SK-N-SH (cell line): Measurements from ENCODE around the gene NR5A1. TPM values are rescaled to one million over a fixed set of nuclear protein-coding genes. Genes with fewer than 3 reads are reported as not detected.

Experiments used
- CTCF ChIA-PET: fragments of 300-600, 350-600 bp; formaldehyde crosslinking; extraction: SDS; loops from one replicate; lab custom pipeline; 2021; lab: Yijun Ruan, JAX
- POLR2A ChIA-PET: fragments of 350-600 bp; sonication (Branson Sonifier 250); formaldehyde crosslinking; extraction: SDS; loops from one replicate; lab custom pipeline; 2020; ENCODE audit warnings: antibody characterized with exemption, inconsistent platforms; lab: Yijun Ruan, JAX
- DNase-seq: peaks from one replicate; pipeline ENCODE4 v3.0.0; 2012
- H2AFZ ChIP-seq: fragments of 200-600 bp; sonication (generic); 2 replicates; pipeline ENCODE4 v1.8.1; 2016; ENCODE audit warnings: antibody characterized with exemption, mild to moderate bottlenecking, low read depth
- H3F3A ChIP-seq: fragments of 200-600 bp; sonication (generic); replicated peaks from 2 replicates; pipeline ENCODE3; 2016; ENCODE audit warnings: antibody characterized with exemption, mild to moderate bottlenecking; ENCODE audit not compliant: insufficient read depth
- H3K27ac ChIP-seq, 2 experiments: fragments of 200-500 bp in 1 of 2; fragments of 200-600 bp in 1 of 2; sonication (Bioruptor generic) in 1 of 2; sonication (generic), shearing (Covaris generic) in 1 of 2; 2 replicates each; pipeline versions ENCODE4 v1.5.1 to v1.6.1; 2014 to 2016; ENCODE audit warnings: low read depth in 2 of 2, inconsistent platforms in 1 of 2, low read length in 1 of 2, mild to moderate bottlenecking in 1 of 2, mixed read lengths in 1 of 2
- H3K27me3 ChIP-seq: fragments of 200-600 bp; sonication (generic), shearing (Covaris generic); 2 replicates; pipeline ENCODE4 v1.6.1; 2016; ENCODE audit warnings: mixed run types; ENCODE audit not compliant: insufficient read depth
- H3K36me3 ChIP-seq, 2 experiments: fragments of 200-500 bp in 1 of 2; fragments of 200-600 bp in 1 of 2; sonication (Bioruptor generic) in 1 of 2; sonication (generic) in 1 of 2; replicated peaks in 1 of 2; 2 replicates each; pipeline versions ENCODE3 to v1.5.1; 2014 to 2016; ENCODE audit warnings: low read length in 1 of 2, mild to moderate bottlenecking in 1 of 2; ENCODE audit not compliant: insufficient read depth in 2 of 2, control insufficient read depth in 1 of 2
- H3K4me1 ChIP-seq, 2 experiments: fragments of 200-500 bp in 1 of 2; fragments of 200-600 bp in 1 of 2; sonication (Bioruptor generic) in 1 of 2; sonication (generic), shearing (Covaris generic) in 1 of 2; 2 replicates each; pipeline versions ENCODE4 v1.5.1 to v1.6.1; 2014 to 2016; ENCODE audit warnings: low read depth in 1 of 2, low read length in 1 of 2, mixed run types in 1 of 2; ENCODE audit not compliant: insufficient read depth in 2 of 2, control insufficient read depth in 1 of 2
- H3K4me2 ChIP-seq: fragments of 200-600 bp; sonication (generic), shearing (Covaris generic); 2 replicates; pipeline ENCODE4 v1.6.1; 2017; ENCODE audit warnings: mixed run types
- H3K4me3 ChIP-seq, 2 experiments: fragments of 200-500 bp in 1 of 2; fragments of 200-600 bp in 1 of 2; sonication (Bioruptor generic) in 1 of 2; sonication (generic), shearing (Covaris generic) in 1 of 2; 2 replicates each; pipeline versions ENCODE4 v1.5.1 to v1.8.1; 2014 to 2016; ENCODE audit warnings: low read depth in 2 of 2, inconsistent platforms in 1 of 2, low read length in 1 of 2, mild to moderate bottlenecking in 1 of 2, mixed read lengths in 1 of 2, moderate library complexity in 1 of 2
- H3K79me2 ChIP-seq: fragments of 200-600 bp; sonication (generic); 2 replicates; pipeline ENCODE4 v1.8.1; 2017; ENCODE audit warnings: mild to moderate bottlenecking; ENCODE audit not compliant: insufficient read depth
- H3K9ac ChIP-seq: fragments of 200-600 bp; sonication (generic); 2 replicates; pipeline ENCODE4 v1.6.1; 2017; ENCODE audit warnings: mixed run types
- H3K9me2 ChIP-seq: fragments of 200-600 bp; sonication (generic); 2 replicates; pipeline ENCODE4 v1.6.1; 2017; ENCODE audit warnings: mixed run types
- H3K9me3 ChIP-seq: fragments of 200-600 bp; sonication (generic); 2 replicates; pipeline ENCODE4 v1.6.1; 2017; ENCODE audit warnings: mixed run types, mild to moderate bottlenecking, moderate library complexity
- H4K20me1 ChIP-seq: fragments of 200-600 bp; sonication (generic); 2 replicates; pipeline ENCODE4 v1.6.1; 2017; ENCODE audit warnings: mild to moderate bottlenecking, mixed run types; ENCODE audit not compliant: insufficient read depth
- ELF1 ChIP-seq: IDR thresholded peaks from 2 replicates; pipeline ENCODE4 v1.4.0; 2012
- EZH2phosphoT487 ChIP-seq: fragments of 200-600 bp; sonication (generic); IDR thresholded peaks from 2 replicates; pipeline ENCODE4 v1.6.1; 2017; ENCODE audit warnings: low read depth, mixed run types, mild to moderate bottlenecking, antibody characterized with exemption, moderate library complexity, borderline replicate concordance
- FOSL2 ChIP-seq: IDR thresholded peaks from 2 replicates; pipeline ENCODE4 v1.4.0; 2012; ENCODE audit warnings: low read depth, mild to moderate bottlenecking, moderate library complexity, borderline replicate concordance
- FOXM1 ChIP-seq: IDR thresholded peaks from 2 replicates; pipeline ENCODE4 v1.4.0; 2012; ENCODE audit warnings: low read depth, mild to moderate bottlenecking
- GABPA ChIP-seq: IDR thresholded peaks from 2 replicates; pipeline ENCODE4 v1.4.0; 2012; ENCODE audit warnings: low read depth, mild to moderate bottlenecking
- GATA2 ChIP-seq: sonication (generic); formaldehyde crosslinking; IDR thresholded peaks from 2 replicates; pipeline ENCODE4 v1.5.0; 2020; ENCODE audit warnings: mild to moderate bottlenecking, missing genetic modification reagents
- JUND ChIP-seq: IDR thresholded peaks from 2 replicates; pipeline ENCODE4 v1.4.0; 2012
- MAX ChIP-seq: IDR thresholded peaks from 2 replicates; pipeline ENCODE4 v1.4.0; 2012; ENCODE audit warnings: low read depth
- MEF2A ChIP-seq: IDR thresholded peaks from 2 replicates; pipeline ENCODE4 v1.4.0; 2012; ENCODE audit warnings: low read depth, borderline replicate concordance
- MXI1 ChIP-seq: IDR thresholded peaks from 2 replicates; pipeline ENCODE4 v1.6.1; 2012; ENCODE audit warnings: mild to moderate bottlenecking, low read depth, low read length, improper control_type of control experiment
- POLR2AphosphoS5 ChIP-seq: IDR thresholded peaks from 2 replicates; pipeline ENCODE4 v1.6.1; 2012; ENCODE audit warnings: low read depth, low read length
- RAD21 ChIP-seq: IDR thresholded peaks from 2 replicates; pipeline ENCODE4 v1.6.1; 2012; ENCODE audit warnings: mild to moderate bottlenecking, low read length
- REST ChIP-seq: IDR thresholded peaks from 2 replicates; pipeline ENCODE4 v1.6.1; 2012; ENCODE audit warnings: mild to moderate bottlenecking, low read depth, low read length, moderate library complexity
- RFX5 ChIP-seq: IDR thresholded peaks from 2 replicates; pipeline ENCODE4 v1.6.1; 2012; ENCODE audit warnings: mild to moderate bottlenecking, improper control_type of control experiment, low read length
- SMC3 ChIP-seq: IDR thresholded peaks from 2 replicates; pipeline ENCODE4 v1.6.1; 2012; ENCODE audit warnings: low read depth, low read length, improper control_type of control experiment
- TEAD4 ChIP-seq: IDR thresholded peaks from 2 replicates; pipeline ENCODE4 v1.4.0; 2012; ENCODE audit warnings: mild to moderate bottlenecking, borderline replicate concordance; ENCODE audit not compliant: insufficient read depth
- WGBS: methylation state at CpG from one replicate; pipeline ENCODE4 v1.1.6; 2017; ENCODE audit warnings: low lambda C conversion rate; 5-methylcytosine and 5-hydroxymethylcytosine counted together
- polyA plus RNA-seq, 3 experiments: library from polyadenylated mRNA; depleted of rRNA; stranded (reverse); fragments of >200 nt; gene quantifications; 2 replicates each; pipeline ENCODE4 v1.2.3, GENCODE V29; 2012

NR5A1 gene
- polyA plus RNA-seq, 1 of the 3 experiments (the other 2 are of a cell fraction) = not detected

- no peaks in the 10 kb centered on the region; a peak in 1 of 4 replicates for H3K4me1 ChIP-seq
- no peak overlapping the region for H3K4me3 ChIP-seq
- H3K27ac ChIP-seq = no peak overlapping the region
- no peaks in the 10 kb centered on the region for H3K9me2 ChIP-seq
- H3K4me2 ChIP-seq = no peak overlapping the region
- no peak for DNase-seq
- no peak overlapping the region for H3K9ac ChIP-seq
- no peaks in the 10 kb centered on the region for H3K9me3 ChIP-seq
- H2AFZ ChIP-seq = no peak overlapping the region
- 77% methylated on average over 11 of the region's 18 CpGs for WGBS
- no peaks in the 10 kb centered on the region; the same call in 1 of the 2 replicates for H3K27me3 ChIP-seq
- CTCF ChIA-PET = interaction anchor here (0.8 to 1.3 kb wide), 5 partner anchors 9 to 84 kb away, joined by 3 to 4 read pairs (median 3); no protein-coding TSS in a partner anchor
- no peaks in the 10 kb centered on the region for H3K36me3 ChIP-seq
- H3K79me2 ChIP-seq = no peaks in the 10 kb centered on the region
- no peaks in the 10 kb centered on the region for H4K20me1 ChIP-seq
- no peaks in the 10 kb centered on the region for H3F3A ChIP-seq
- POLR2A ChIA-PET = no interaction called here
- no peak for TF ChIP-seq MEF2A
These were observed 13.3 kb downstream of the NR5A1 start for GRCh38 chr9:124493794-124494479.

- no peak for TF ChIP-seq RFX5
- no peak for TF ChIP-seq RAD21
- TF ChIP-seq SMC3 = no peak
- no peak for TF ChIP-seq GABPA
- no peak for TF ChIP-seq POLR2AphosphoS5
- TF ChIP-seq TEAD4 = no peak
- no peak for TF ChIP-seq FOXM1
- TF ChIP-seq GATA2 = no peak
- TF ChIP-seq JUND = no peak
- TF ChIP-seq FOSL2 = no peak
- no peak for TF ChIP-seq MAX
- no peak for TF ChIP-seq REST
- no peak for TF ChIP-seq ELF1
- TF ChIP-seq EZH2phosphoT487 = no peak
- TF ChIP-seq MXI1 = no peak
- no peaks in the 10 kb centered on the region; the same call in none of the 2 replicates for H3K27me3 ChIP-seq
- H3K4me3 ChIP-seq = no peak overlapping the region
- ChIA-PET POLR2A (no interaction called here), CTCF (interaction anchor here (1.1 to 1.2 kb wide), 2 partner anchors 25 to 83 kb away, joined by 3 to 4 read pairs; no protein-coding TSS in a partner anchor)
- no peak overlapping the region for H3K4me2 ChIP-seq
- H3K36me3 ChIP-seq = no peaks in the 10 kb centered on the region
- no peaks in the 10 kb centered on the region for H3K9me2 ChIP-seq
- 97% methylated on average over 3 of the region's 4 CpGs for WGBS
- H3K79me2 ChIP-seq = no peaks in the 10 kb centered on the region
- H4K20me1 ChIP-seq = no peaks in the 10 kb centered on the region
- H3K27ac ChIP-seq = no peak overlapping the region
- no peaks in the 10 kb centered on the region for H3K9me3 ChIP-seq
- no peak for DNase-seq
- no peaks in the 10 kb centered on the region; a peak in 1 of 4 replicates for H3K4me1 ChIP-seq
- no peak overlapping the region for H2AFZ ChIP-seq
- H3K9ac ChIP-seq = no peak overlapping the region
- H3F3A ChIP-seq = no peaks in the 10 kb centered on the region
These were observed 14.0 kb downstream of the NR5A1 start for GRCh38 chr9:124493218-124493617.
